ENCODE measurements around the gene ACOX2. TPM values are rescaled to one million over a fixed set of nuclear protein-coding genes. Genes with fewer than 3 reads are reported as not detected.
A peak's percentile ranks its signal among the peaks of the same experiment; 100 is the strongest.

Gene ACOX2
- total and polyA plus RNA-seq, 2 of the 13 experiments (the other 11 are each of a cell fraction or from before 2014, with no cell fraction given) = 42.6 to 98.5 TPM

DNA sequence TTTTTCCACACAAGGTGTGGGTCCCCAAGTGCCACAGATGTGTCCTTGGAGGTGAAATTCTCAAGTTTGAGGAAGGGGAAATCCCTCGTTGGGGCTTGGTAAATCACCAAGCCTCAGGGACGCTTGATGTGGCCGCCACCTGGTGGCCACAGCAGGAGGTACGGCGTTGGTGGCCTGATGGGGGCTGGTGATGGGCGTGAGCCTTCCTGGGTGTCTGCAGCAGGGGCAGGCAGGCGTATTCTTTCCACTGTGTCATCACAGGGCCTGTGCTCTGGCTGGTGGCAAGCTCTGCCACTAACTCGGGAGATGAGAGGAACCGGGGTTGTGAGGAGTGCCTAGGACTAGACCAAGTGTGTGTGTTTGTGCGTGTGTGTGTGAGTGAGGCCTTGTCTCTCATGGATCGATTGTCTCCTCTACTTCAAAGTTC is 4.2 kb downstream of the ACOX2 start (continued):
- TF ChIP-seq POGK (CRISPR knock-in tag; conservative IDR thresholded peaks at IDR 0.05) (0 out of 2 replicates have a peak, but pooled peaks have one; percentile 47), ZNF260 (CRISPR knock-in tag; IDR thresholded peaks at IDR 0.05; ENCODE audit: borderline replicate concordance, low read depth) (no peak), JUND (CRISPR knock-in tag; IDR thresholded peaks at IDR 0.05) (no peak), SNRNP70 (IDR thresholded peaks at IDR 0.05; ENCODE audit: low read depth, low read length) (no peak), FOXP4 (CRISPR knock-in tag; IDR thresholded peaks at IDR 0.05) (no peak), KAT8 (CRISPR knock-in tag; IDR thresholded peaks at IDR 0.05) (peak; percentile 50; the same call in 1 of the 2 replicates), ELF3 (CRISPR knock-in tag; IDR thresholded peaks at IDR 0.05) (peak; percentile 67), CAMTA2 (CRISPR knock-in tag; IDR thresholded peaks at IDR 0.05; ENCODE audit: borderline replicate concordance) (no peak), ZNF407 (CRISPR knock-in tag; IDR thresholded peaks at IDR 0.05; ENCODE audit: not compliant biosample characterization) (no peak), NFYC (CRISPR knock-in tag; IDR thresholded peaks at IDR 0.05) (no peak)
- TF ChIP-seq, protein P1, sequence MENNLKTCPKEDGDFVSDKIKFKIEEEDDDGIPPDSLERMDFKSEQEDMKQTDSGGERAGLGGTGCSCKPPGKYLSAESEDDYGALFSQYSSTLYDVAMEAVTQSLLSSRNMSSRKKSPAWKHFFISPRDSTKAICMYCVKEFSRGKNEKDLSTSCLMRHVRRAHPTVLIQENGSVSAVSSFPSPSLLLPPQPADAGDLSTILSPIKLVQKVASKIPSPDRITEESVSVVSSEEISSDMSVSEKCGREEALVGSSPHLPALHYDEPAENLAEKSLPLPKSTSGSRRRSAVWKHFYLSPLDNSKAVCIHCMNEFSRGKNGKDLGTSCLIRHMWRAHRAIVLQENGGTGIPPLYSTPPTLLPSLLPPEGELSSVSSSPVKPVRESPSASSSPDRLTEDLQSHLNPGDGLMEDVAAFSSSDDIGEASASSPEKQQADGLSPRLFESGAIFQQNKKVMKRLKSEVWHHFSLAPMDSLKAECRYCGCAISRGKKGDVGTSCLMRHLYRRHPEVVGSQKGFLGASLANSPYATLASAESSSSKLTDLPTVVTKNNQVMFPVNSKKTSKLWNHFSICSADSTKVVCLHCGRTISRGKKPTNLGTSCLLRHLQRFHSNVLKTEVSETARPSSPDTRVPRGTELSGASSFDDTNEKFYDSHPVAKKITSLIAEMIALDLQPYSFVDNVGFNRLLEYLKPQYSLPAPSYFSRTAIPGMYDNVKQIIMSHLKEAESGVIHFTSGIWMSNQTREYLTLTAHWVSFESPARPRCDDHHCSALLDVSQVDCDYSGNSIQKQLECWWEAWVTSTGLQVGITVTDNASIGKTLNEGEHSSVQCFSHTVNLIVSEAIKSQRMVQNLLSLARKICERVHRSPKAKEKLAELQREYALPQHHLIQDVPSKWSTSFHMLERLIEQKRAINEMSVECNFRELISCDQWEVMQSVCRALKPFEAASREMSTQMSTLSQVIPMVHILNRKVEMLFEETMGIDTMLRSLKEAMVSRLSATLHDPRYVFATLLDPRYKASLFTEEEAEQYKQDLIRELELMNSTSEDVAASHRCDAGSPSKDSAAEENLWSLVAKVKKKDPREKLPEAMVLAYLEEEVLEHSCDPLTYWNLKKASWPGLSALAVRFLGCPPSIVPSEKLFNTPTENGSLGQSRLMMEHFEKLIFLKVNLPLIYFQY (CRISPR knock-in tag; IDR thresholded peaks at IDR 0.05; ENCODE audit: borderline replicate concordance) = no peak
